ENCODE measurements around the gene EPB41L3. TPM values are rescaled to one million over a fixed set of nuclear protein-coding genes. Genes with fewer than 3 reads are reported as not detected.
A peak's percentile ranks its signal among the peaks of the same experiment; 100 is the strongest.

EPB41L3 gene
- total RNA-seq (100 to 1,000 TPM in 2 of 7 donors, 10 to 100 TPM in 5; 48.0 to 121 (median 62.9) TPM), polyA plus RNA-seq (10 to 100 TPM in 1 of 3 donors, 1 to 10 TPM in 2; 8.0 to 11.0 (median 9.9) TPM)
- long read RNA-seq, donor 1, partial matches to known transcripts, result 0 of 5 reads
- long read RNA-seq, donor 1, other reads (novel, unspliced or antisense), result 0 of 5 reads
- long read RNA-seq, donor 2, partial matches to known transcripts, result 0 of 3 reads
- long read RNA-seq, donor 2, other reads (novel, unspliced or antisense), result 0 of 3 reads

DNA sequence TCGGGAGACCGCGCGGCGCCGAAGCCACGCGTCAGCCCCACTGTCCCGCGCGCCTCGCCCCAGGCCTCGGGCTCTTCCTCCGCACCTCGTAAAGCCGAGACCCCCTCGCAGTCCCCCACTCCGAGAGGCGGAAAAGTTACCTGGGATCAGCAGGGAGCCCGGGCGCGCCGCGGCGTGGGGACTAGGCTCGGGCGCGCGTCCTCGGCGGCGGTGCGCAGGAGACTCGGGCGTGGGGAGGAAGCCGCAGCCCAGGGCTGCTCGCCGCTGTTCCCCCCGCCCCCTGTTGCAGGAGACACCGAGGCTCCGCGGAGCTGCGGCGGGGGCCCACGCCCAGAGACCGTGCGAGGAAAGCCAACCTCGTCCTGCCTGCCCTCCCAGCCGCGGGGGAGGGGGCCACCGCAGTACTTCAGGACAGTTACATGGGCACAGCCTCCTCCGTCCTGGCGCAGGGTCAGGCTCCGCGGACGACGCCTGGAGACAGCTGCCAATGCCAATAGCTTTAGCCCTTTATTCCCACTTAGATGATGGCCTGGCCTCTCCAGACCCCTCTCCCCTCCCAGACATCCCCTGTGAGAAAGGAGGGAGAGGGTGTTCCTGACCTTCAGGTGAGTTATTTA is at the start of gene EPB41L3:
EPB41L3 (minus strand) TSS at position 225 of the 617 bp plus-strand sequence. CDS start 54,814 bp downstream, outside the sequence.
- intact Hi-C loops (cut with DNase I; ENCODE audit: low total_unique reads), result no loop called here
- H3K27me3 ChIP-seq (replicated peaks in 1 of 7), result peaks cover 0 to 72% (median 22%) of the 10 kb centered on the region in 7 donors
- 1 to 5% (median 1%) methylated on average over 28 to 57 of the region's 57 CpGs for WGBS, 5 donors
- TF ChIP-seq, protein P1, sequence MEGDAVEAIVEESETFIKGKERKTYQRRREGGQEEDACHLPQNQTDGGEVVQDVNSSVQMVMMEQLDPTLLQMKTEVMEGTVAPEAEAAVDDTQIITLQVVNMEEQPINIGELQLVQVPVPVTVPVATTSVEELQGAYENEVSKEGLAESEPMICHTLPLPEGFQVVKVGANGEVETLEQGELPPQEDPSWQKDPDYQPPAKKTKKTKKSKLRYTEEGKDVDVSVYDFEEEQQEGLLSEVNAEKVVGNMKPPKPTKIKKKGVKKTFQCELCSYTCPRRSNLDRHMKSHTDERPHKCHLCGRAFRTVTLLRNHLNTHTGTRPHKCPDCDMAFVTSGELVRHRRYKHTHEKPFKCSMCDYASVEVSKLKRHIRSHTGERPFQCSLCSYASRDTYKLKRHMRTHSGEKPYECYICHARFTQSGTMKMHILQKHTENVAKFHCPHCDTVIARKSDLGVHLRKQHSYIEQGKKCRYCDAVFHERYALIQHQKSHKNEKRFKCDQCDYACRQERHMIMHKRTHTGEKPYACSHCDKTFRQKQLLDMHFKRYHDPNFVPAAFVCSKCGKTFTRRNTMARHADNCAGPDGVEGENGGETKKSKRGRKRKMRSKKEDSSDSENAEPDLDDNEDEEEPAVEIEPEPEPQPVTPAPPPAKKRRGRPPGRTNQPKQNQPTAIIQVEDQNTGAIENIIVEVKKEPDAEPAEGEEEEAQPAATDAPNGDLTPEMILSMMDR (IDR thresholded peaks at IDR 0.05 in 8 of 11, conservative IDR thresholded peaks at IDR 0.05 in 3 of 11), result no peak
- TF ChIP-seq POLR2AphosphoS5 (IDR thresholded peaks at IDR 0.05), result peak; percentile 56 to 75 (median 68)
- no peaks in the 10 kb centered on the region for H3K9me3 ChIP-seq
- H3K36me3 ChIP-seq, result no peaks in the 10 kb centered on the region
- peaks cover 0 to 23% (median 12%) of the 10 kb centered on the region in 6 donors for H3K4me1 ChIP-seq
- peak; percentile 80 for DNase-seq
- H3K4me3 ChIP-seq, result peak within 1 kb of the TSS; percentile 20 to 70 (median 41)
- peak within 1 kb of the TSS in 5 of 8 donors; percentile 61 to 86 (median 79) for H3K27ac ChIP-seq

DNA sequence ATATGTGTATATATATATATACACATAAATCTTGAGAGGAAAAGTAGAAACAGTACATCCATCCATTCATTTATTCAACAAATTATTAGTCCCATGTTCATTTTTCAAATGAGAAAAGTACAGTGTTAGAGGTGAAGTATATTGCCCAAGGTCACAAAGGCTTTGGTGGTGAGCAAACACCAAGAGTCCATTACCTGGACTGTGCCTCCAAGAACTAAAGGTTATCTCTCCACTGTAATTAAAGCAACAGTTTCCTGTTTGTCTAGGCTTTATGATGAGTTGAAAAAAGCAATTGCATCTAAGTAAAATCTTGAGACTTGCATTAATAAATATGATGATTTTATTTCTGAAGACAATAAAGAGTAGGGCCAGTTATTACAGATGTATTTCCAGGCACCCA is 44.7 kb upstream of the EPB41L3 start:
- intact Hi-C loops (cut with DNase I; ENCODE audit: low total_unique reads), result no loop called here
- H3K27me3 ChIP-seq (replicated peaks in 1 of 7), result peaks cover 0 to 9% (median 0%) of the 10 kb centered on the region in 7 donors
- peaks cover 0 to 30% (median 18%) of the 10 kb centered on the region in 8 donors for H3K9me3 ChIP-seq
- H3K36me3 ChIP-seq, result no peaks in the 10 kb centered on the region
- no peak overlapping the region for H3K4me3 ChIP-seq
- no peak overlapping the region for H3K27ac ChIP-seq
- DNase-seq, result no peak
- H3K4me1 ChIP-seq, result peaks cover 0 to 2% (median 0%) of the 10 kb centered on the region in 6 donors
- no peak for TF ChIP-seq POLR2A (IDR thresholded peaks at IDR 0.05)
- no peak for TF ChIP-seq POLR2AphosphoS5 (IDR thresholded peaks at IDR 0.05)
- TF ChIP-seq, protein P1 (IDR thresholded peaks at IDR 0.05 in 8 of 11, conservative IDR thresholded peaks at IDR 0.05 in 3 of 11), result no peak

DNA sequence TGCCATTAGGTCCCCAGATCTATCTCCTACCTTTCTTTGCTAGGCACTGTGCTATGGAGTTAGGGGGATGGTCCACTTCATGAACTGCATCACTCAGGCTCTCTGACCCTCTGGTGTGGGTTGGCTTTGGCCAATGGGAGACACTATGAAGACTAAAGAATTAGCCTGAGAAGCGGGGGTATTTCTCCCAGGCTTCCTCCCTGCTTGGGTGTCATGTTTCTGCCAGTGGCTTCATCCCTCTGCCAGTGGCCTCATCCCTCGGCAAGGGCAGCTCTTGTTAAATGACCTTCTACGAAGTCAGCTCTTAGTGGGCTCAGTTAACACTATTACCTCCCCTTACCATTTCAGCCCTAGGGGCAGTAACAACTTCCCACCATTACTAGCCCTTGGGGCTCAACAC is 41.9 kb upstream of the EPB41L3 start:
- Histone ChIP-seq H3K27me3 (replicated peaks in 1 of 7) (peaks cover 0 to 9% (median 0%) of the 10 kb centered on the region in 7 donors), H3K4me3 (no peak overlapping the region), H3K36me3 (no peaks in the 10 kb centered on the region), H3K9me3 (peaks cover 0 to 1% (median 0%) of the 10 kb centered on the region in 8 donors), H3K4me1 (peaks cover 0 to 3% (median 0%) of the 10 kb centered on the region in 6 donors), H3K27ac (no peak overlapping the region)
- WGBS, 5 donors, result 64 to 84% (median 80%) methylated on average over 2 to 3 of the region's 3 CpGs
- intact Hi-C loops (cut with DNase I; ENCODE audit: low total_unique reads), result no loop called here
- TF ChIP-seq, protein P1 (IDR thresholded peaks at IDR 0.05 in 8 of 11, conservative IDR thresholded peaks at IDR 0.05 in 3 of 11), result no peak
- TF ChIP-seq POLR2AphosphoS5 (IDR thresholded peaks at IDR 0.05) (no peak), POLR2A (IDR thresholded peaks at IDR 0.05) (no peak)
- DNase-seq, result no peak

DNA sequence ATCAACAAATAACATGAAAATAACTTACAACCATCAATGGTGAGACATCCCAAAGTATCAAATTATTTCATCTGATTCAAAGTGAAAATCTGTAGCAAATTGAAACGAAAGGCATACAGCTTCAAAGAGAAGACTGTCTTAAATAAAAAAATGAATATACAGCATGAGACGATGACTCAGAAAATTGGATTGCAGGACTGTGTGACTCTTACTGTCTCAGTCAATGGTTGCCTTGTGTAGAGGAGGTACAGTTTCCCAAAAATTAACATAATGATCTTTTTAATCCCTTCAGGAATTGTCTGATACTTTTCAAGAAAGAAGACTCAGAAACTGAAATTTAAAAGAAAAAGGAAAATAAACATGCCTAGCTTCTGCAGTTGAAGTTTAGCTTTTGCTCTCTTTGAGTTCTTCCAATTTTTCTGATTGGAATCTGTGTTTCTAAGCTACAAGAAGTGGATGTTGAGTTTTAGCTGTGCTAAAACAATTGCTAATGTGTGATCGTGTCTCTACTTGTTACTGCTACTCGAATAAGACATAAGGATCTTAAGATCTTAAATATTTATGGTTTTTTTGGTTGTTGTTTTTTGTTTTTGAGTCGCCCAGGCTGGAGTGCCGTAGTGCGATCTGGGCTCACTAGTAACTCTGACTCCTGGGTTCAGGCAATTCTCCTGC is 41.1 kb upstream of the EPB41L3 start:
- 84 to 91% (median 90%) methylated on average over 7 of the region's 7 CpGs for WGBS, 5 donors
- TF ChIP-seq POLR2AphosphoS5 (IDR thresholded peaks at IDR 0.05) (no peak), POLR2A (IDR thresholded peaks at IDR 0.05) (no peak)
- TF ChIP-seq, protein P1 (IDR thresholded peaks at IDR 0.05 in 8 of 11, conservative IDR thresholded peaks at IDR 0.05 in 3 of 11), result no peak
- DNase-seq, result no peak
- H3K27me3 ChIP-seq (replicated peaks in 1 of 7), result peaks cover 0 to 9% (median 0%) of the 10 kb centered on the region in 7 donors
- H3K36me3 ChIP-seq, result no peaks in the 10 kb centered on the region
- no peaks in the 10 kb centered on the region for H3K9me3 ChIP-seq
- intact Hi-C loops (cut with DNase I; ENCODE audit: low total_unique reads), result no loop called here
- peaks cover 0 to 3% (median 0%) of the 10 kb centered on the region in 6 donors for H3K4me1 ChIP-seq
- H3K4me3 ChIP-seq, result no peak overlapping the region
- no peak overlapping the region for H3K27ac ChIP-seq

All from spleen (tissue), 13 donors.